HL-60 (cell line): ENCODE data around the gene ATXN8OS.
"Not testable (repeated sequence)": the region's sequence is repeated elsewhere in the genome, so short reads cannot be mapped to it uniquely, and the experiment has no call there.

Experiments
- CTCF ChIP-seq: IDR thresholded peaks from one replicate; pipeline ENCODE4 v1.5.1; 2011; ENCODE audit warnings: low read length, control low read depth, inconsistent platforms; ENCODE audit not compliant: insufficient read depth
- GABPA ChIP-seq: IDR thresholded peaks from 2 replicates; pipeline ENCODE4 v1.6.1; 2012; ENCODE audit warnings: low read depth
- POLR2AphosphoS5 ChIP-seq: IDR thresholded peaks from 2 replicates; pipeline ENCODE4 v1.6.1; 2012; ENCODE audit warnings: low read depth
- TF ChIP-seq, protein P1 (sequence below): IDR thresholded peaks from 2 replicates; pipeline ENCODE4 v1.6.1; 2012; ENCODE audit warnings: low read depth; ENCODE audit not compliant: insufficient replicate concordance

DNA sequence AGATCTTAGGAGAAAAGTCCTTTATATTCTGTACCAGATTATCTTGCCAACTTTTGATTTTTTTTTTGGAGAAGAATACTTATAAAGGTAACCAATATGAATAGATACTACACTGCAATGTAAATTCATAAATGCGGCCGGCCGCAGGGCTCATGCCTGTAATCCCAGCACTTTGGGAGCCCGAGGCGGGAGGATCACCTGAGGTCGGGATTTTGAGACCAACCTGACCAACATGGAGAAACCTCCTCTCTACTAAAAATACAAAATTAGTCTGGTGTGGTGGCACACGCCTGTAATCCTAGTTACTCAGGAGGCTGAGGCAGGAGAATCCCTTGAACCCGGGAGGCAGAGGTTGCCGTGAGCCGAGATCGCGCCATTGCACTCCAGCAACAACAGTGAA lies 35.0 kb downstream of the ATXN8OS start:
- not testable (repeated sequence) for TF ChIP-seq CTCF, POLR2AphosphoS5, GABPA
- TF ChIP-seq, protein P1, sequence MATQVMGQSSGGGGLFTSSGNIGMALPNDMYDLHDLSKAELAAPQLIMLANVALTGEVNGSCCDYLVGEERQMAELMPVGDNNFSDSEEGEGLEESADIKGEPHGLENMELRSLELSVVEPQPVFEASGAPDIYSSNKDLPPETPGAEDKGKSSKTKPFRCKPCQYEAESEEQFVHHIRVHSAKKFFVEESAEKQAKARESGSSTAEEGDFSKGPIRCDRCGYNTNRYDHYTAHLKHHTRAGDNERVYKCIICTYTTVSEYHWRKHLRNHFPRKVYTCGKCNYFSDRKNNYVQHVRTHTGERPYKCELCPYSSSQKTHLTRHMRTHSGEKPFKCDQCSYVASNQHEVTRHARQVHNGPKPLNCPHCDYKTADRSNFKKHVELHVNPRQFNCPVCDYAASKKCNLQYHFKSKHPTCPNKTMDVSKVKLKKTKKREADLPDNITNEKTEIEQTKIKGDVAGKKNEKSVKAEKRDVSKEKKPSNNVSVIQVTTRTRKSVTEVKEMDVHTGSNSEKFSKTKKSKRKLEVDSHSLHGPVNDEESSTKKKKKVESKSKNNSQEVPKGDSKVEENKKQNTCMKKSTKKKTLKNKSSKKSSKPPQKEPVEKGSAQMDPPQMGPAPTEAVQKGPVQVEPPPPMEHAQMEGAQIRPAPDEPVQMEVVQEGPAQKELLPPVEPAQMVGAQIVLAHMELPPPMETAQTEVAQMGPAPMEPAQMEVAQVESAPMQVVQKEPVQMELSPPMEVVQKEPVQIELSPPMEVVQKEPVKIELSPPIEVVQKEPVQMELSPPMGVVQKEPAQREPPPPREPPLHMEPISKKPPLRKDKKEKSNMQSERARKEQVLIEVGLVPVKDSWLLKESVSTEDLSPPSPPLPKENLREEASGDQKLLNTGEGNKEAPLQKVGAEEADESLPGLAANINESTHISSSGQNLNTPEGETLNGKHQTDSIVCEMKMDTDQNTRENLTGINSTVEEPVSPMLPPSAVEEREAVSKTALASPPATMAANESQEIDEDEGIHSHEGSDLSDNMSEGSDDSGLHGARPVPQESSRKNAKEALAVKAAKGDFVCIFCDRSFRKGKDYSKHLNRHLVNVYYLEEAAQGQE = not testable (repeated sequence)
